ENCODE data around the gene DIP2C. TPM values are rescaled to one million over a fixed set of nuclear protein-coding genes. Genes with fewer than 3 reads are reported as not detected.

The DIP2C gene, protein sequence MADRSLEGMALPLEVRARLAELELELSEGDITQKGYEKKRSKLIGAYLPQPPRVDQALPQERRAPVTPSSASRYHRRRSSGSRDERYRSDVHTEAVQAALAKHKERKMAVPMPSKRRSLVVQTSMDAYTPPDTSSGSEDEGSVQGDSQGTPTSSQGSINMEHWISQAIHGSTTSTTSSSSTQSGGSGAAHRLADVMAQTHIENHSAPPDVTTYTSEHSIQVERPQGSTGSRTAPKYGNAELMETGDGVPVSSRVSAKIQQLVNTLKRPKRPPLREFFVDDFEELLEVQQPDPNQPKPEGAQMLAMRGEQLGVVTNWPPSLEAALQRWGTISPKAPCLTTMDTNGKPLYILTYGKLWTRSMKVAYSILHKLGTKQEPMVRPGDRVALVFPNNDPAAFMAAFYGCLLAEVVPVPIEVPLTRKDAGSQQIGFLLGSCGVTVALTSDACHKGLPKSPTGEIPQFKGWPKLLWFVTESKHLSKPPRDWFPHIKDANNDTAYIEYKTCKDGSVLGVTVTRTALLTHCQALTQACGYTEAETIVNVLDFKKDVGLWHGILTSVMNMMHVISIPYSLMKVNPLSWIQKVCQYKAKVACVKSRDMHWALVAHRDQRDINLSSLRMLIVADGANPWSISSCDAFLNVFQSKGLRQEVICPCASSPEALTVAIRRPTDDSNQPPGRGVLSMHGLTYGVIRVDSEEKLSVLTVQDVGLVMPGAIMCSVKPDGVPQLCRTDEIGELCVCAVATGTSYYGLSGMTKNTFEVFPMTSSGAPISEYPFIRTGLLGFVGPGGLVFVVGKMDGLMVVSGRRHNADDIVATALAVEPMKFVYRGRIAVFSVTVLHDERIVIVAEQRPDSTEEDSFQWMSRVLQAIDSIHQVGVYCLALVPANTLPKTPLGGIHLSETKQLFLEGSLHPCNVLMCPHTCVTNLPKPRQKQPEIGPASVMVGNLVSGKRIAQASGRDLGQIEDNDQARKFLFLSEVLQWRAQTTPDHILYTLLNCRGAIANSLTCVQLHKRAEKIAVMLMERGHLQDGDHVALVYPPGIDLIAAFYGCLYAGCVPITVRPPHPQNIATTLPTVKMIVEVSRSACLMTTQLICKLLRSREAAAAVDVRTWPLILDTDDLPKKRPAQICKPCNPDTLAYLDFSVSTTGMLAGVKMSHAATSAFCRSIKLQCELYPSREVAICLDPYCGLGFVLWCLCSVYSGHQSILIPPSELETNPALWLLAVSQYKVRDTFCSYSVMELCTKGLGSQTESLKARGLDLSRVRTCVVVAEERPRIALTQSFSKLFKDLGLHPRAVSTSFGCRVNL (N-terminal part only)
- 10 to 100 TPM; 21.1 to 23.8 TPM for total RNA-seq

DNA sequence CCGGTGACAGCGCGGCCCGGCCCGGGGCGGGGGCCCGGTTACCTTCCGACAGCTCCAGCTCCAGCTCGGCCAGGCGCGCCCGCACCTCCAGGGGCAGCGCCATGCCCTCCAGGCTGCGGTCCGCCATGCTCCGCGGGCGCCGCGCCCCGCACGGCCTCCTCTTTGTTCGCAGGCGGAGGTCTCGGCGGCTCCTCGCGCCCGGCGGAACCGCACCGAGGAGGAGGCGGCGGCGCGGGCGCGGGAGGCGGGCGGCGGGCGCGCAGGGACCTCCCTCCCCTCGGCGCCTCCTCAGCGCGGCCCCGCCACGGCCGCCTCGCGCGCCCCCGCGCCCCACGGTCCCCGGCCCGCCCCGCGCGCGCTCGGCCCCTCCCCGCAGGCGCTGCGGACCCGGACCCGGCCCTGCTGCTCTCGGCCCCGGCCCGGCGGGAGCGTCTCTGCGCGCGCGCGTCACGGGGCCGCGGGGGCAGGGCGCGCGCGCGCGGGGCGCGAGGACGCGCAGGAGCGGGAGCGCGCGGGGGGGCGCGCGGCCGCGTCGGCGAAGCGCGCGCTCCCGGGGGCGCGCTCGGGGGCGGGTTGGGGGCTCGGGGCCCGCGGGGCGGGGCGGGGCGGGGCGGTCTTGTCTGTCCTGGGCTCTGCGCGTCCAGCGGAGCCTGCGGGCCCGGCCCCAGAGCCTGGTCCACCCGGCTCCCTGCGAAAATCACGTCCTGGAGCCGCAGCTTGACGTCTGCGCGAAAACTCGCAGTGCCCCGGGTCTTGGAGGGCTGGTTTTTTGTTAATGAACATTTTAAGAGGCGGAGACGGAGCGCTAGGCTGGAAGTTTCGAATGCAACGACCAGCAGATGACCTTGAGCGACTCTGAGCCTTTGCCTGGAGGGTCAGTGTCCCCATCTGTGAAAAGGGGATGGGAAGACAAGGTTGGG is at the start of gene DIP2C:
TSS of gene DIP2C (minus strand) at position 217 of the 920 bp plus-strand sequence. CDS start at position 127, 90 bp downstream.
- TF ChIP-seq CTCF (IDR thresholded peaks at IDR 0.05), result no peak
- no peaks in the 10 kb centered on the region for H3K9me3 ChIP-seq
- peaks cover 0 to 17% of the 10 kb centered on the region in 2 donors for H3K4me1 ChIP-seq
- H3K27me3 ChIP-seq, result no peaks in the 10 kb centered on the region
- peak within 1 kb of the TSS; percentile 77 to 81 for H3K4me3 ChIP-seq
- DNase-seq (ENCODE audit: low spot score), result peak; percentile 64
- H3K36me3 ChIP-seq, result no peaks in the 10 kb centered on the region
- H3K27ac ChIP-seq, result peak within 1 kb of the TSS; percentile 89 to 93

DNA sequence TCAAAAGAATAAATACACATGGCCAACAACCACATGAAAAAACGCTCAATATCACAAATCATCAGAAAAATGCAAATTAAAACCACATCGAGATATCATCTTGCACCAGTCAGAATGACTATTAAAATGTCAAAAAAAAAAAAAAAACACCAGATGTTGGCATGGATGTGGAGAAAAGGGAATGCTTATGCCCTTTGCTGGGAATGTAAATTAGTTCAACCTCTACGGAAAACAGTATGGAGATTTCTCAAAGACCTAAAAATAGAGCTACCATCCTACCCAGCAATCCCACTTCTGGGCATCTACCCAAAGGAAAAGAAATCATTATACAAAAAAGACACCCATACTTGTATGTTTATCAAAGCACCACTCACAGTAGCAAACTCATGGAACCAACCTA is 45.0 kb upstream of the DIP2C start:
- TF ChIP-seq CTCF (IDR thresholded peaks at IDR 0.05), result no peak
- H3K27me3 ChIP-seq, result no peaks in the 10 kb centered on the region
- no peak for DNase-seq (ENCODE audit: low spot score)

GRCh38 chr10:733086-733485 is 43.6 kb upstream of the DIP2C start:
- Histone ChIP-seq H3K27ac (no peak overlapping the region), H3K9me3 (no peaks in the 10 kb centered on the region), H3K27me3 (no peaks in the 10 kb centered on the region), H3K4me3 (no peak overlapping the region), H3K4me1 (no peaks in the 10 kb centered on the region), H3K36me3 (no peaks in the 10 kb centered on the region)
- DNase-seq (ENCODE audit: low spot score), result no peak
- no peak for TF ChIP-seq CTCF (IDR thresholded peaks at IDR 0.05)

More for the DNA sequence above, 45.0 kb upstream of the DIP2C start:
- H3K4me1 ChIP-seq, result no peaks in the 10 kb centered on the region
- no peaks in the 10 kb centered on the region for H3K36me3 ChIP-seq
- H3K4me3 ChIP-seq, result no peak overlapping the region
- H3K27ac ChIP-seq, result no peak overlapping the region
- no peaks in the 10 kb centered on the region for H3K9me3 ChIP-seq

DNA sequence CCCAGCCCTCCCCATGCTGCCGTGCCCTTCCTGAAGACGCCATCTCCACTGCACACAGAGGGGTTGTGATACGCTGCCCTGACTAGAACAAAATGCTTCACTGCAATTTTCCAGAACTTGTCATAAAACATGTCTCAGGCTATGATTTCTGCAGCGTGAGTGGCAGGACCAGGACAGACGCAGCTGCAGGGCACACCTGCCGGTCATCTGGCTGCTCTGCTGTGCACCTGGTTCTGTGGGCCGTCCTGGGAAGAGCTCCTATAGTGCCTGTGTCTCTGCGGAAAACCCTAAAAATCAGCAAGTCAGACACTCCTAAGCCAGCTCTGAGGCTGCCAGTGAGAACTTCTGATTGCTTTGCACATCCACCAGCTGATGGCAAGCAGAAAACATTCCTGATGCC is 39.7 kb upstream of the DIP2C start:
- Histone ChIP-seq H3K27ac (no peak overlapping the region), H3K4me1 (no peaks in the 10 kb centered on the region), H3K27me3 (no peaks in the 10 kb centered on the region), H3K9me3 (no peaks in the 10 kb centered on the region), H3K4me3 (no peak overlapping the region), H3K36me3 (no peaks in the 10 kb centered on the region)
- no peak for TF ChIP-seq CTCF (IDR thresholded peaks at IDR 0.05)
- no peak for DNase-seq (ENCODE audit: low spot score)
